HCT116 (cell line): ENCODE measurements around the gene CDC42EP4. TPM values are rescaled to one million over a fixed set of nuclear protein-coding genes. Genes with fewer than 3 reads are reported as not detected.

Source experiments
- ATAC-seq: fragments of 200-7000 bp; cut with Tn5 transposase; 2 replicates; pipeline ENCODE4 v1.9.1; 2020; ENCODE audit warnings: mild to moderate bottlenecking, moderate library complexity
- BruUV-seq: library from RNA; stranded (reverse); fragments of 400-500 nt; replicated peaks from 2 replicates; lab custom pipeline; 2021; lab: Mats Ljungman, UMichigan
- CTCF ChIA-PET: fragments of 300-600 bp; sonication (Branson Sonifier 250); formaldehyde crosslinking; loops from one replicate; lab custom pipeline; 2021; ENCODE audit warnings: antibody characterized with exemption; lab: Charles Lee
- POLR2A ChIA-PET: fragments of 300-600, 350-600 bp; sonication (Branson Sonifier 250); formaldehyde crosslinking; loops from one replicate; lab custom pipeline; 2021; ENCODE audit warnings: antibody characterized with exemption; lab: Charles Lee
- RAD21 ChIA-PET, 2 experiments: fragments of 300-600 bp; sonication (Branson Sonifier 250); formaldehyde crosslinking; loops; one replicate each; lab custom pipeline; 2023; ENCODE audit warnings: low total read pairs in 2 of 2; ENCODE audit not compliant: uncharacterized antibody in 2 of 2, unreplicated experiment in 2 of 2, low non-redundant PET in 1 of 2; lab: Charles Lee
- DNase-seq: peaks from one replicate; pipeline ENCODE4 v3.0.0-alpha.2; 2010; ENCODE audit warnings: low read depth, low spot score
- H2AFZ ChIP-seq: fragments of 200-600 bp; shearing (Covaris generic), sonication (generic); 2 replicates; pipeline ENCODE4 v1.6.1; 2017; ENCODE audit warnings: low read depth, mixed run types, mixed read lengths, antibody characterized with exemption, low read length; ENCODE audit not compliant: poor library complexity, severe bottlenecking
- H3K27ac ChIP-seq: 2 replicates; pipeline ENCODE4 v1.5.1; 2012; ENCODE audit warnings: low read depth, low read length
- H3K27me3 ChIP-seq: fragments of 200-600 bp; sonication (generic); 2 replicates; pipeline ENCODE4 v1.6.1; 2016; ENCODE audit warnings: mixed run types, low read length, mixed read lengths; ENCODE audit not compliant: insufficient read depth
- H3K36me3 ChIP-seq, 2 experiments: fragments of 200-500 bp in 1 of 2; fragments of 200-600 bp in 1 of 2; sonication (Bioruptor generic) in 1 of 2; sonication (generic) in 1 of 2; 2 replicates each; pipeline versions ENCODE4 v1.5.1 to v1.6.1; 2014 to 2016; ENCODE audit warnings: low read length in 2 of 2, inconsistent platforms in 1 of 2, mixed read lengths in 1 of 2, mixed run types in 1 of 2; ENCODE audit not compliant: insufficient read depth in 2 of 2, control insufficient read depth in 1 of 2
- H3K4me1 ChIP-seq, 2 experiments: fragments of 200-600 bp in 1 of 2; sonication (generic) in 1 of 2; 2 replicates each; pipeline versions ENCODE4 v1.5.1 to v1.6.1; 2012 to 2017; ENCODE audit warnings: low read length in 2 of 2, inconsistent platforms in 1 of 2, mild to moderate bottlenecking in 1 of 2, mixed read lengths in 1 of 2, mixed run types in 1 of 2, moderate library complexity in 1 of 2; ENCODE audit not compliant: insufficient read depth in 2 of 2, control insufficient read depth in 1 of 2
- H3K4me2 ChIP-seq: fragments of 200-600 bp; sonication (generic); 2 replicates; pipeline ENCODE4 v1.6.1; 2017; ENCODE audit warnings: mixed run types, low read length, mixed read lengths
- H3K4me3 ChIP-seq, 2 experiments: fragments of 200-600 bp in 1 of 2; sonication (generic) in 1 of 2; replicated peaks in 1 of 2; 2 replicates each; pipeline ENCODE4 v1.5.1; 2011 to 2016; ENCODE audit warnings: low read length in 2 of 2, control low read depth in 1 of 2, low read depth in 1 of 2, mild to moderate bottlenecking in 1 of 2, mixed read lengths in 1 of 2, mixed run types in 1 of 2
- H3K79me2 ChIP-seq: fragments of 200-600 bp; sonication (generic); 2 replicates; pipeline ENCODE4 v1.6.1; 2017; ENCODE audit warnings: mild to moderate bottlenecking, mixed run types, low read length, moderate library complexity, mixed read lengths; ENCODE audit not compliant: insufficient read depth
- H3K9ac ChIP-seq: fragments of 200-600 bp; sonication (generic); 2 replicates; pipeline ENCODE4 v1.6.1; 2016; ENCODE audit warnings: low read length, mixed read lengths
- H3K9me2 ChIP-seq: fragments of 200-600 bp; sonication (generic), shearing (Covaris generic); 2 replicates; pipeline ENCODE4 v1.6.1; 2017; ENCODE audit warnings: mixed run types, mild to moderate bottlenecking, moderate library complexity; ENCODE audit not compliant: insufficient read depth
- H3K9me3 ChIP-seq, 2 experiments: fragments of 200-500 bp in 1 of 2; fragments of 200-600 bp in 1 of 2; sonication (Bioruptor generic) in 1 of 2; sonication (generic) in 1 of 2; 2 replicates each; pipeline ENCODE4 v1.6.1; 2014 to 2017; ENCODE audit warnings: low read length in 2 of 2, mixed read lengths in 2 of 2, inconsistent platforms in 1 of 2, low read depth in 1 of 2, mild to moderate bottlenecking in 1 of 2, mixed run types in 1 of 2, moderate library complexity in 1 of 2; ENCODE audit not compliant: control insufficient read depth in 1 of 2, insufficient read depth in 1 of 2
- H4K20me1 ChIP-seq: fragments of 200-600 bp; sonication (generic), shearing (Covaris generic); 2 replicates; pipeline ENCODE4 v1.6.1; 2017; ENCODE audit warnings: mixed run types, mild to moderate bottlenecking, moderate library complexity; ENCODE audit not compliant: insufficient read depth
- ATF3 ChIP-seq: IDR thresholded peaks from 2 replicates; pipeline ENCODE4 v1.6.1; 2012
- CBX3 ChIP-seq: IDR thresholded peaks from 2 replicates; pipeline ENCODE4 v1.6.1; 2012; ENCODE audit warnings: low read depth
- EGR1 ChIP-seq: IDR thresholded peaks from 2 replicates; pipeline ENCODE4 v1.6.1; 2012; ENCODE audit warnings: low read depth
- EZH2 ChIP-seq: fragments of 200-600 bp; sonication (generic); IDR thresholded peaks from 2 replicates; pipeline ENCODE4 v1.6.1; 2017; ENCODE audit warnings: antibody characterized with exemption, mixed run types
- EZH2phosphoT487 ChIP-seq: fragments of 200-600 bp; IDR thresholded peaks from 2 replicates; pipeline ENCODE4 v1.6.1; 2018; ENCODE audit warnings: antibody characterized with exemption, borderline replicate concordance
- FOSL1 ChIP-seq: IDR thresholded peaks from 2 replicates; pipeline ENCODE4 v1.6.1; 2012; ENCODE audit warnings: low read depth
- JUND ChIP-seq: IDR thresholded peaks from 2 replicates; pipeline ENCODE4 v1.6.1; 2012
- POLR2AphosphoS5 ChIP-seq: IDR thresholded peaks from 2 replicates; pipeline ENCODE4 v1.6.1; 2011; ENCODE audit warnings: mild to moderate bottlenecking, low read depth, low read length, moderate library complexity
- RAD21 ChIP-seq: IDR thresholded peaks from 2 replicates; pipeline ENCODE4 v1.6.1; 2012; ENCODE audit warnings: low read depth, mild to moderate bottlenecking
- SP1 ChIP-seq: IDR thresholded peaks from 2 replicates; pipeline ENCODE4 v1.6.1; 2012; ENCODE audit warnings: low read depth
- SRF ChIP-seq: IDR thresholded peaks from 2 replicates; pipeline ENCODE4 v1.6.1; 2012; ENCODE audit warnings: low read depth
- TCF7L2 ChIP-seq: IDR thresholded peaks from 2 replicates; pipeline ENCODE4 v1.7.0; 2011; ENCODE audit warnings: borderline replicate concordance, inconsistent platforms; ENCODE audit not compliant: insufficient read depth, insufficient read length; ENCODE audit errors: extremely low read depth
- YY1 ChIP-seq: IDR thresholded peaks from 2 replicates; pipeline ENCODE4 v1.6.1; 2011; ENCODE audit warnings: low read length, low read depth, moderate library complexity, mild to moderate bottlenecking; ENCODE audit not compliant: insufficient replicate concordance; ENCODE audit errors: extremely low read depth
- ZBTB33 ChIP-seq: IDR thresholded peaks from 2 replicates; pipeline ENCODE4 v1.6.1; 2011; ENCODE audit warnings: mild to moderate bottlenecking, low read length, moderate library complexity; ENCODE audit not compliant: insufficient replicate concordance; ENCODE audit errors: extremely low read depth
- ZFX ChIP-seq: fragments of 450-650 bp; IDR thresholded peaks from 2 replicates; pipeline ENCODE4 v1.6.1; 2017
- intact Hi-C: fragments of 100-400 bp; cut with micrococcal nuclease; formaldehyde crosslinking; loops from 2 replicates; pipeline ENCODE4 v1.10.0; 2022
- total RNA-seq: library from RNA; stranded (reverse); gene quantifications from one replicate; pipeline ENCODE4 v1.2.1, GENCODE V29; 2021; ENCODE audit not compliant: unreplicated experiment

CDC42EP4 gene
- total RNA-seq, 1 experiment from 2014 or later = 54.9 TPM

GRCh38 chr17:73279704-73280103 is 32.1 kb downstream of the CDC42EP4 start:
- POLR2A ChIA-PET = no interaction called here
- CTCF ChIA-PET = interaction anchor here (1.8 kb wide), 1 partner anchor 13 kb away, joined by 3 read pairs; no protein-coding TSS in a partner anchor
- RAD21 ChIA-PET = no interaction called here
- no peak overlapping the region for H2AFZ ChIP-seq
- no peaks in the 10 kb centered on the region for H3K27me3 ChIP-seq
- no peak for TF ChIP-seq CBX3
- no peak for TF ChIP-seq ZFX
- no peak for TF ChIP-seq SRF
- H3K4me2 ChIP-seq = no peak overlapping the region
- H3K4me1 ChIP-seq = peaks cover 12 to 15% of the 10 kb centered on the region in 2 experiments; a peak in 3 of 4 replicates
- H3K79me2 ChIP-seq = no peaks in the 10 kb centered on the region
- no peaks in the 10 kb centered on the region for H4K20me1 ChIP-seq
- no peak for DNase-seq
- H3K9me2 ChIP-seq = no peaks in the 10 kb centered on the region
- no peak for ATAC-seq
- peaks cover 0 to 12% of the 10 kb centered on the region in 2 experiments; a peak in 2 of 4 replicates for H3K36me3 ChIP-seq
- H3K9ac ChIP-seq = no peak overlapping the region
- H3K4me3 ChIP-seq = no peak overlapping the region
- BruUV-seq = no TSS peak
- H3K9me3 ChIP-seq = no peaks in the 10 kb centered on the region
- no peak overlapping the region for H3K27ac ChIP-seq
- intact Hi-C loops = no loop called here

GRCh38 chr17:73278465-73279453 is 33.0 kb downstream of the CDC42EP4 start:
- H3K79me2 ChIP-seq = no peaks in the 10 kb centered on the region
- no peaks in the 10 kb centered on the region for H3K27me3 ChIP-seq
- no TSS peak for BruUV-seq
- RAD21 ChIA-PET = interaction anchor here in 1 of 2 experiments (0.5 kb wide), 1 partner anchor 142 kb away, joined by 3 read pairs; no protein-coding TSS in a partner anchor
- DNase-seq (no peak), ATAC-seq (peak; percentile 47)
- H3K9me3 ChIP-seq = no peaks in the 10 kb centered on the region
- peaks cover 12 to 15% of the 10 kb centered on the region in 2 experiments; a peak in 3 of 4 replicates for H3K4me1 ChIP-seq
- no peak overlapping the region for H3K27ac ChIP-seq
- no peak overlapping the region for H3K9ac ChIP-seq
- no peaks in the 10 kb centered on the region for H3K9me2 ChIP-seq
- peaks cover 0 to 3% of the 10 kb centered on the region in 2 experiments; a peak in 2 of 4 replicates for H3K36me3 ChIP-seq
- no peak overlapping the region for H3K4me3 ChIP-seq
- H3K4me2 ChIP-seq = peak overlapping the region; percentile 18; the same call in 1 of the 2 replicates
- H4K20me1 ChIP-seq = no peaks in the 10 kb centered on the region
- H2AFZ ChIP-seq = no peak overlapping the region
- intact Hi-C loops = no loop called here
- CTCF ChIA-PET = interaction anchor here (1.3 kb wide), 1 partner anchor 32 kb away, joined by 4 read pairs; no protein-coding TSS in a partner anchor
- POLR2A ChIA-PET = interaction anchor here (1.0 kb wide), 1 partner anchor 13 kb away, joined by 4 read pairs; no protein-coding TSS in a partner anchor
- TF ChIP-seq POLR2AphosphoS5 (no peak), SP1 (no peak), ZBTB33 (no peak), FOSL1 (no peak), YY1 (no peak), JUND (no peak), EZH2phosphoT487 (no peak), CBX3 (no peak), ZFX (no peak), RAD21 (no peak), EGR1 (no peak), TCF7L2 (no peak), EZH2 (no peak), ATF3 (no peak)
